HG03095 (cell line): ENCODE results near the gene ZFP3.
"Not testable (repeated sequence)": the region's sequence is repeated elsewhere in the genome, so short reads cannot be mapped to it uniquely, and the experiment has no call there.

Source experiments
- ATAC-seq: cut with Tn5 transposase; IDR thresholded peaks from one replicate; pipeline ENCODE4 v1.9.1; 2021; ENCODE audit warnings: moderate library complexity; ENCODE audit not compliant: unreplicated experiment

The ZFP3 gene

GRCh38 chr17:5124125-5124760 lies 46.0 kb downstream of the ZFP3 start:
- ATAC-seq, result not testable (repeated sequence)

GRCh38 chr17:5124896-5125295 lies 46.6 kb downstream of the ZFP3 start:
- ATAC-seq, result not testable (repeated sequence)

DNA sequence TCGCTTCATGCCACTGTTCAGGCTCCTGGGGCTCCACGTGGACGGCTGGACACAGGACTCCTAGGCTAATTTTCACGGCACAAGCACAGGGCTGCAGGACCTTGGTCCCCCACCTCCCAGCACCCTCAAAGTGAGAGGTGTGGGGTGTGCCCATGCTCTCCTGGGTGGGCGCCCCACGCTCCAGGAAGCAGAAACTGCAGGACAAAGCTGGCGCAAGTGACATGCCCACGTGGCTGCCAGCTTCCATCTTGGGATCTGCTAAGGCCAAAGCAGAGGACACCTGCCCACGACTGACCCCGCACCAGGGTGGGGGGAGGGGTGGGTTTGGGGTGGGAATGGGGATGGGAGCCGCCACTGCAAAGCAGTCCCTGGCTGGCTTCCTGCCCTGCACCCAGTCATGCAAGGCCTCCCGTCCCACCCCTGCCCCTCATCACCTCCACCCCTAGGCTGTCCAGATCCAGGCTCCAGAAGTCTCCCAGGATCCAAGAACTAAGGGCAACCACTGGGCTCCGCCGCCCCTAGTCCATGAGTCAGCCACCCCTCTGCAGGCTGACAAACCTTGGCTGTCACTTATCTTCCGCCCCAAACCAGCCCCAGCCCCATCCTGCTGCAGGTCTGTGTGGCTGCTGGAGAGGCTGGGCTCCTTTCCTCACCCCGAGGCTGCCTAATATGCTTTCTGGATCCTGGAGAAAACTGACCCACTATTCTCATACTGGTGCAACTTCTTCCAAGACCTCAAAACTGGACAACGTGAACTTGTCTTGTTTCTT lies 48.6 kb downstream of the ZFP3 start:
- no peak for ATAC-seq

GRCh38 chr17:5127910-5128309 lies 49.6 kb downstream of the ZFP3 start:
- ATAC-seq, result no peak

DNA sequence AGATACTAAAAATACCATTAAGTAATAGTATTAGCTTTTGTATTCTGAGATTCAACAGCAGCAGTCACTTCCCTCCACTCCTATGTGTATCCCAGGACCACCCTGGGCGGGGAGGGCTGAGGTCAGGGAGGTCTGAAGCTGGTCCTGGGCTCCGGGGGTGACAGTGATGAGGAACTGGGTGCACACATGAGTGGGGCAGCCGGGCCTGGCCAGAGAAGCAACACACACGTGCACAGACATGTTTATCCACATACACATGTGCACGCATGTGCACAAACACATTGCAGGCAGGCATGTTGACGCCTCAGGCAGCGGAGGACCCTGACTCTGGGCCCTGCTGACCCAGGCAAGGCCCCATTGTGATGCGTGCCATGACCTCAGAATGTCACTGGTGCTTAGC lies 50.1 kb downstream of the ZFP3 start:
- not testable (repeated sequence) for ATAC-seq

DNA sequence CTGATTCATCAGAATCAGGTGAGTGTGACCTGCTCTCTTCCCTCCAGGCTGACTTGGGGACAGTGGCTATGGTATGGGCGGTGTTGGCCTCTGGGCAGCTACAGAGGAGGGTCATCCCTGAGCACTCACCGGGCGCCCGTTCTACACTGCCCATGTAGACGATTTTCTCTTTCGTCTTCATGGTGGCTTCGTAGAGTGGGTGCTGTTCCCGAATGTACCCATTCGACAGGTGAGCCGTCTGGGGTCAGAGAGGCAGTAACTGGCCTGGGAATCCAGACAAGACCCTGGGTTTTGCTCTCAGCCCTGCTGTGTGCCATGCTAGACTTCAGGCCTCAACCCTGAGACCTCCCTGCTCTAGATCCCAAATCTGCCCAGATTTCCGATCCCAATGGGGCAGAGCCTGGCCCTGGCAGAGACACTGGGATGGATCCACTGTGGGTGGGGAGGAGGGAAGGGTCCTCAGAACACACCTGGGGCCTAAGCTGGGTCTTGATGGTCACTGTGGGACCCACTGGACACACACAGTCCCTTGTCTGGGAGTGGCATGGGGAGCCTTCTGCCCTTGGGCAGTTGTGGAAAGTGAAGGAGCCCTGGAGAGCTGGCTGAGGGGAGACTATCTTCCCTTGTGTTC lies 50.8 kb downstream of the ZFP3 start:
- ATAC-seq, result no peak

DNA sequence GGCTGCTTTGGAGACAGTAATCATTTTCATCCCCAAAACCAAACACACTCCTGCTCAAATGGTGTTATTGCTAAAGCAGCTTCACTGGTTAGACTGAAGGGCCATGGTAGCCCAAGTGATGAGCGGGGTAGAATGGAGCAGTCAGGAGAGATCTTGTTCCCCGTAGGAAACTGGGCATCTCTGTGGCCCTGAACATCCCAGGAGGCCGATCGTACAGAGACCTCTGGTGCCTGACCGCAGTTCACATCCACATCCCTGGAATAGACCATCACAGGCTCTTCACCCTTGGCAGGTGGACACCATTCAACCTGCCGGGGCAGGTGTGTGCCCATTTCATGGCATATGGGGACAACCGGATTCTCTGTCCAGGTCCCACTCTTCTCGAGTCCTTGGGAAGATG lies 51.5 kb downstream of the ZFP3 start:
- not testable (repeated sequence) for ATAC-seq

GRCh38 chr17:5130261-5130660 lies 52.0 kb downstream of the ZFP3 start:
- not testable (repeated sequence) for ATAC-seq

DNA sequence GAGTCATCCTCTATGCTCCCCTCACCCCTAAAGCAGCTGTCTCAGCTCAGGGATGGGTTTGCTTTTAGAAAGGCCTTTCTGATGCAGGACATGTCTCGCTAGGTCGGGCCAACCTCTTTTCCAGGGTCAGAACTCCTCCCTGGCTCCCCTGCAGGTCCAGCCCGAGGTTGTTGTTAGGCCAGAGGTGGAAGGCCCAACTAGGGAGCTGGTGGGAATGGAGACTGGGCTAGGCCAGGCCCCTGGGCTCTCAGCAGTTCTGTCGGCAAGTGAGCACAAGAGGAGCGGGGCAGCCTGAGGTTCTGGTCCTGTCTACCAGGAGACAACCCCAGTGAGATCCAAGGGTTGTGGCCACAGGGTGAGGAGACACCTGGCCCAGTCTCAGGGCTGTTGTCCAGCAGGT lies 52.4 kb downstream of the ZFP3 start:
- not testable (repeated sequence) for ATAC-seq

DNA sequence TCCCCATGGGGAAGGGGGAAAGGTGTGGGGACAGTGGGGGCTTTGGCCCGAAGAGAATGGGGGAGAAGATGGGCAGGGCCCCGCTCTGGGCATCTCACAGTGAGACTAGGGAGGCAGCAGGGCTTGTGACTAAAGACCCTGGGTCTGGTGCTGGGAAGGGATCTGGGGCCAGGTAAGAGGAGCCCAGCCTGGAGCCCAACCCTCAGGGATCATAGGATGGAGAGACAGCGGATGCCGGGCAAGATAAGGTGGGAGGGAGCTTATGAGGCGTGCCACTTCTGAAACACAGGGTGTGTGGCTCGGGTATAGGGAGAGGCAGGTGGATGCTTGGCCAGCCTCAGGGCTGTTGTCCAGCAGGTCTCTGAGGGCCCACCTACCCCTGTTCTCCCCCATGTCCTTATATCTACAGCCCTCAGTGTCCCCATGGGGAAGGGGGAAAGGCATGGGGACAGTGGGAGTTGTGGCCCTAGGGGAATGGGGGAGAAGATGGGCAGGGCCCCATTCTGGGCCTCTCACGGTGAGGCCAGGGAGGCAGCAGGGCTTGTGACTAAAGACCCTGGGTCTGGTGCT lies 53.0 kb downstream of the ZFP3 start:
- no peak for ATAC-seq

GRCh38 chr17:5131799-5132502 lies 53.7 kb downstream of the ZFP3 start:
- ATAC-seq, result not testable (repeated sequence)

DNA sequence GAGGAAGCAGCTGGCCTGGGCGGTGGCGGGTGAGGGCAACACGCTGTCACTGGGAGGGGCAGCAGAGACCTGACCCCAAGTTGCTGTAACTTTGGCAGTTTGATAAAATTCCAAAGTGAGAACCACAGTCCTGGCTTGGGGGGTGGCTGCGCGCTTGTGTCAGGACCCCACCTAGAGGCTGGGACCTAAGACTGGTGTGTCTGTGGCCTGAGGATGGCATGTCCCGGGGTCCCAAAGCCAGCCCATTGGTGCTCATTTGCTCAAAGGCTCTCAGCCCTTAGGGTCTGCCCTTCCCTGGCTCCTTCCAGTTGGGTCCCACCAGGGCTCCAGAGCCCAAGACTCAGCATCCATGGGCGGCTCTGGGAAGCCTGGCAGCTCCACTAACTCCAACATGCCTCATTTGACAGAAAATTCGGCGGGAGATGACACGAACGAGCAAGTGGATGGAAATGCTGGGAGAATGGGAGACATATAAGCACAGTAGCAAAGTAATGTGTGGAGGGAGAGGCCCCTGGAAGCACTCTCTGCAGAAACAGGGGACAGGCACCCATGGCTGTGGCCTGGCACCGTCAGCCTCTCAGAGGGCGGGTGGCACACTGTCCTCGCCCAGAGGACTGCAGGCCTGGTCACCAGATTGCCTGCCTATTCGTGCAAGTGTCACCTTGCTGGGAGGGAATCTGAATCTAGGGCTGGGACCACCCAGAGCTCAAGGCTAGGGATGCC lies 54.4 kb downstream of the ZFP3 start:
- not testable (repeated sequence) for ATAC-seq

DNA sequence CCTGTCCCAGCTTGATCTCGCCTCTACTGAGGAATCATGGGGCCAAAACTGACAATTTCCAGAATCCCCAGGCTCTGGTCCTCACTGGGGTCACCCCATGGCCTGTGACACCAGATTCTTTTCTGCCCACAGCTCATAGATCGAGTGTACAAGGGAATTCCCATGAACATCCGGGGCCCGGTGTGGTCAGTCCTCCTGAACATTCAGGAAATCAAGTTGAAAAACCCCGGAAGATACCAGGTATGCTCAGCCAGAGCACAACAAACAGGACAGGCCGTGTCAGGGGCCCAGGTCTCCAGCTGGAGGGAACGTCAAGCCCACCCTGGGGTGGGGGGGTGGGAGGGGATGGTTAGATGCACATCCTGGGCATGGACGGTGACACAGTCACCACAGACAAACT lies 55.0 kb downstream of the ZFP3 start:
- no peak for ATAC-seq

DNA sequence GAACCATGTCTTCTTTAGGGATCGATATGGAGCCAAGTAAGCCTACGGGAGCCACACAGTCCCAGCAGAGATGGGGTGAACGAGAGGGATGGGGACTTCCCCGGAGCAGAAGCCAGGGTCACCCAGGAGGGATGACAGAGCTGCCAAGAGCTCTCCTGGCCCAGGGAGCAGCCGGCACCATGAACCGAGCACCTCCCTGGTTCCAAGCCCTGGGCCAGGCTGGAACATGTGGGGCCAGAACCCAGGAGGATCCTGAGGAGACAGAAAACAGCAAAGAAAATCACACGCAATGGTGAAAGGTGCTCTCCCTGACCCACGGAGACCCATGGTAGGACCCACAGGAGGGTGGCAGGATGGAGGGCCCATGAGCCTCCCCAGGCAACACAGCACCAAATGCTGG lies 55.7 kb downstream of the ZFP3 start:
- ATAC-seq, result not testable (repeated sequence)

- ATAC-seq, result not testable (repeated sequence)
Observed at GRCh38 chr17:5134571-5134970, 56.3 kb downstream of the ZFP3 start.

DNA sequence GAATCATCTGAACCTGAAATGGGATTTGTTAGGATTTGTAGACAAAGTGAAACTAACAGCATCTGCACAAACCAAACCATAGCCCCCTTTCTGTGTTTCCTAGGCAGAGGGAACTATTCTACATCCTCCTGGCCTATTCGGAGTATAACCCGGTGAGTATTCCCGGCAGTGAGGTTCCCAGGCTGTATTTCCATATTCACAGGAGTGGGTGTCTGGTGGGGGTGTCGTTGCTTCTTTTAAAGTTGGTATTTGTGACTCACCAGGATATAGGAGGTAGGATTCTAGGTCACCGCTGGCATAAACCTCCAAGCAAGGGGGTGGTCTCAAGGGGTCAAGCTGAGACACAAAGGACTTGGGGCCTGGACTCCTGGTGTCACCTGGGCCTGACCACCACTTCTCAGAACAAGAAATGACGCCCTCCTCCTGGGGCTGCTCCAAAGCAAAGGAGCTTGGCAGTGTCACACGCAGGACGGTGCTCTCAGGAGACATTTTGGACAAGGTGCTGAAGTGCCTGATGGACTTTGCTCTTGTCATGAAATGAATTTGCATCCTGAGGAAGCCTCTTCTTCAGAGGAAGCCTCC lies 57.0 kb downstream of the ZFP3 start:
- not testable (repeated sequence) for ATAC-seq

DNA sequence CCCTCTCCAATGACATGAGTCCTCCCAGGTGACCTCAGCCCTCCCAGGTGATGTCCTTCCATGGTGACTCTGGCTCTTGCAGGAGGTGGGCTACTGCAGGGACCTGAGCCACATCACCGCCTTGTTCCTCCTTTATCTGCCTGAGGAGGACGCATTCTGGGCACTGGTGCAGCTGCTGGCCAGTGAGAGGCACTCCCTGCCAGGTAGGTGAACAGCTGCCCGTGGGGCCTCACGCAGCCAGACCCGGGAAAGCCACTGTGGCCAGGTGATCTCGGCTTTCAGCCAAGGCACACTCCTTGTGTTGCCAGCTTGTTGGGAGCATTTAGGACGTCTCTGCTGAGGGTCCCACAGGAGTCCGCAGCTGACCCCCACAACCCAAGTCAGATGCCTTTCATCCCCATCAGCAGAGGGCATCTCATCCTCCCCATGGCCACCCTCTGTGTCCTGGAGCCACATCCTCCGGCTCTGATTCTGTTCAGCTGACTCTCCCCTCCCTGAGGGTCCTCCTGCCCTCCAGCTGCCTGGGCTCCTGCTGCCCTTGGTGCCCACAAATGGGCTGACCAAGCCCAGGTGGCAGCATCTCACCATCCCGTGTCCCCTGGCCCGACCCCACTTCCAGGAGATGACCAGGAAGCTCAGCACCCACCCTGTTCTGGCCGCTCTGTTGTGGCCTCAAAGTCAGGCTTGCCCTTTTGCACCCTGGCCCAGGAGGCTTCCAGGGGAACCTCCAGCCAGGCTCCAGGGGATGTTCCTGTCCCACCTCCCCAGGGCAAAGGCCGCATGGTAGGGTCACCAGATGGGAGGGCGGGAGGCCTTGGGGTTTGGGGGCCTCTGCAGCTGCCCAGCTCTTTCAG lies 57.7 kb downstream of the ZFP3 start:
- no peak for ATAC-seq

- not testable (repeated sequence) for ATAC-seq
Observed at GRCh38 chr17:5136580-5137412, 58.5 kb downstream of the ZFP3 start.
